Colon (tissue), 2 donors: ENCODE results near the gene GLIS1.
"Not testable (repeated sequence)": the region's sequence is repeated elsewhere in the genome, so short reads cannot be mapped to it uniquely, and the experiment has no call there.

Source experiments
- FAIRE-seq: peaks from 2 replicates; lab custom pipeline; 2012; peaks lifted over from hg19 to GRCh38; lab: Jason Lieb, UNC
- donor health status: control.
- donor health status: control.

The GLIS1 gene

DNA sequence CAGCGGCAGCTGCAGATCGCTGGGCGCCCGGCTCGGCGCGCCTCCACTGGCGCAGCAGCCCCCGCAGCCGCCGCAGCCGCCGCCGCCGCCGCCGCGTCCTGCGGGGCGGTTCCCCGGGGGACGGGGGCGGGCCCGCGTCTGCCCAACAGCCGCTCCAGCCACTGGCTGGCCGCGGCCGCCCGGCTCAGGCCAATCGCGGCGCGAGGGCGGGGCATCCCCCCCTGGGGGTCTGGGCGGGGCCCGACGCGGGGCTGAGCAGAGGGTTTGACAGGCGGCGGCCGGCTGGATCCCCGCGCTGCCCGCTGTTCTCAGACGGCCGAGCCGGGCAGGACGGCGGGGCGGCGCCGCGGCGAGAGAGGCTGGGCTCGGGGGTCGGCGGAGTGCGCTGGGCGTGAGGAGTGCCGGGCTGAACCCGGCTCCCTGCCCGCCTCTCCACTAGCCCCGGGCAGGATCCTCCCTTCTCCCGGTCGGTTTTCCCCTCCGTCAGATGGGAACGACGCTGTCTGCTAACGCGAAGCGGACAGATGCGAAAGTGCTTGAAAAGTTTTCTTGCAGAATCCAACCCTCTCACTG is at the start of gene GLIS1:
TSS of gene GLIS1 (minus strand) at position 56 of the 573 bp plus-strand sequence. CDS start 1,100 bp downstream, outside the sequence.
- FAIRE-seq: no peak

GRCh38 chr1:53787655-53788054 is 48.7 kb upstream of the GLIS1 start:
- FAIRE-seq: no peak

DNA sequence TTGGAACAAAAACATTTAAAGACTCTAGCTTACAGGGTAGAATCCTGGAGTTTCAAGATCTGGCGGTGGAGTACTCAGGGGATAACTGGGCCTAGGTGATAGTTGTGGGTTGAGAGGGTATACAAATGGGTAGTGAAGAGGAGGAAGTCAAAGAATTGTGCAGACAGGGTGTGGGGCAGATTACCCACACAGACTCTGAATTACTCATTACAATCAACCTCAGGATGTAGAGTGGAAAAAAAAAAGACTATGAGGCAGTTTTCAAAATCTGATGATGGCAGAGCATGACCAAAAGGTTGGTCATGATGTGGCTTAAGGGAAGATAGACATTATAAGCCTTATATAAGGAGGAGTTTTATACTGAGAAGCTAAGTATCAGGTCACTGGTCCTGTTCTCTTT is 44.1 kb upstream of the GLIS1 start:
- FAIRE-seq: no peak

- FAIRE-seq: no peak
These were observed 42.7 kb upstream of the GLIS1 start for GRCh38 chr1:53781654-53782053.

DNA sequence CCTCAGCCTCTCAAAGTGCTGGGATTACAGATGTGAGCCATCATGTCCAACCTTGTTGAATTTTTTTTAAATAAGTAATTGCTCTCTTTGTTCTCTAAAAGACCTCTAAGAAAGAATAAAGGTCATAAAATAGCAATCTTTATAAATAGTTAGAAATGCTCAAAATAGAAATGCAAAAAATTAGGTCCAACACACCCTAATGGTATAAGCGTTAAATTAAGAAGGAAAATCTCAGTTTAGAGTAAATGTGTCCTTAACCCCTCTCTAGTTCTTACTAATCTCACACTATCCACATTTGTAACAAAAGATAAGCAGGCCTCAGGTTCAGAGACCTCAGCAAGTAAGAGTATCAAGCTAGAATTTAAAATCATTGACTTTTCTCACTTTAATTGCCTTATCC is 38.3 kb upstream of the GLIS1 start:
- no peak for FAIRE-seq

- FAIRE-seq: no peak
These were observed 32.7 kb upstream of the GLIS1 start for GRCh38 chr1:53771648-53772047.

DNA sequence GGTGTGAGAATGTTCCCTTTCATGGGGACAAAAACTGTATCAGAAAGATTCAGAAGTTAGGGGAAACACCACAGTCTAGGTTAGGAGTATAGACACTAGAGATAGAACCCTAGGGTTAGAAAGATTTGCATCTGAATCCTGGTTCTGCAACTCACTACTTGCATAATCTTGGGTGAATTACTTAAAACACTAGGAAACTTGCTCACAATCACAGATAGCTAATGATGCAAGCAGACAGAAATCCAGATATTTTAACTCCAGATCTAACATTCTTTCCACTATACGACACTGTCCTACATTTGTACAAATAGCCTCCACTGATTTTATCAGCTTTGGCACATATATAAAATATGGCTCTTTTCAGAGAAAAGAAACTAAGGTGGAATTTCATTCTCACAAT is 30.8 kb upstream of the GLIS1 start:
- FAIRE-seq: no peak

GRCh38 chr1:53769184-53769583 is 30.2 kb upstream of the GLIS1 start:
- FAIRE-seq: no peak

DNA sequence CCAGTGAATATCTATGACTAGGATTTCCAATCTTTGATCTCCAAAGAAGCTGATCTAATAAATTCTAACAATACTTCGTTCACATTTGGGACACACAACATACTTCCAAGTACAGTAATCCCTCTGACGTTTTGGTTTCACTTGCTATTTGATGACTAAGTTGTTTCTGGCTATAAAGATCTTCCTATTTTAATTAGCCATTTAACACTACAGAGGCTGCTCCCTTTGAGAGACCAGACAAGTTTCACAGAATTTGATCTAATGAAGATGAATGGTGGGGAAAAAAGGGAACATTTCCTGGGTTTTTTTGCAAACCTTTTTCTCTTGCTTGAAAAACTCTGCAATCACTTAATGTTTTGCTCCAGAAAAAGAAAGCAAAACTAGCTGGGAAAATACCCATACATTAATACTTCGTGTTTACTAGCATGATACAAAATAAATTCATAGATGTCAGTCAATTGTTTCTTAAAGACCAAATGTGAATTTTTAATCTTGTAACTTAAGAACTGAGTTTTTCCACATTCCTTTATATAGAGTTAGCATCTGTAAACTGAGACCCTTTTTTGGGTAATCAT is 28.0 kb upstream of the GLIS1 start:
- FAIRE-seq: no peak

GRCh38 chr1:53766194-53766742 is 27.3 kb upstream of the GLIS1 start:
- no peak for FAIRE-seq

DNA sequence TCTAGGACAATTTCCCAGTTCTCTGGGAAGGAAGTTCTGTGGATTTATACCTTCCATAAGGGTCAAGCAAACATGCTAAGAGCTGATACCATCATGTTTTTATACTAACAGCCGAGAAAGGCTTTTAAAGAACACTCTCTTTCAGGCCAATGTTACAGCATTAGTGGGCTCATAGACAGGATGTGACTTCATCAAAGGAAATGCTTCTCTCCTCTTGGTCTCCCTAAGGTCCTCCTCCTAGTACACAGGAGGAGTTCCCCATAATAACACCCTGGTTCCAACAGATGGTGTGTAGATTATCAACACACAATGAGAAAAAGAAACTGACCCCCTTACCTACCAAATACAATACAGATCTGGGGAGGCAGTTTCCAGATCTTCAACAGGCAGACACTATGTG is 26.7 kb upstream of the GLIS1 start:
- FAIRE-seq: no peak

GRCh38 chr1:53763911-53764310 is 24.9 kb upstream of the GLIS1 start:
- no peak for FAIRE-seq

DNA sequence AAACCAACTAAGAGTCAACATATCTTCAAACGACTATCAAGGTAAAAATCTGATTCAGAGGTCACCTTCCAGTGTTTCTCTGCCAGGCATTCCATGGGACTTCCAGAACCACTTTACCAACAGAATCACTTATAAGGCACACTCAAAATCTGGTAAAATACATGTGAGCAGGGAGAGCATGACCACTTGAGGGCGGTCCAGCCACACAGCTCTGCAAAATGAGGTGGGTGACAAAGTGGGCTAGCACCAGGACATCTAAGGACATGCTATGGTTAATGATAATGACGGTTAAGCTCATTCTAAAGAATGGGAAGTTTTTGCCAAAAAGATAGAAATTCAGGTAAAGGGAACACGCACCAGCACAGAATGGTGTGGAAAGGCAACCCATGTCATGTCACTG is 24.5 kb upstream of the GLIS1 start:
- no peak for FAIRE-seq

- FAIRE-seq: not testable (repeated sequence)
These were observed 21.5 kb upstream of the GLIS1 start for GRCh38 chr1:53760497-53760896.

GRCh38 chr1:53755874-53756273 is 16.9 kb upstream of the GLIS1 start:
- no peak for FAIRE-seq

GRCh38 chr1:53754484-53755312 is 15.7 kb upstream of the GLIS1 start:
- FAIRE-seq: no peak

GRCh38 chr1:53752281-53752680 is 13.3 kb upstream of the GLIS1 start:
- no peak for FAIRE-seq

DNA sequence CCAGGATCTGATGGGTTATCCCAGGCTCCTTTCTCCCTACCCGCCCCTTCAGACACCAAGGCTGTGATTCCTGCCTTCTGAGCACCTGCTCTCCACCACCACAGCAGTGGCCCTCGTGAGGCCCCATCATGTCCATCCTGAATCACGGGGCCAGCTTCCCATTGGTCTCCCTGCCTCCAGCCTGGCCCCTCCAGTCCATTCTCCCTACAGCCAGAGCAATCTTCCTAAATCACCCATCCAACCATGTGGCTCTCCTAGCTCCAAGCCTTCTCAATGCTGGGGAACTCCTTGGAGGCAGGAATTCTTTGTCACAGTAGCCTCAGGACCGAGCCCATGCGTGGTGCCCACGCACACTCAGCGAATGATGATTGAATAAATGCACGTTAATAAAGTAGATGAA is 8.9 kb upstream of the GLIS1 start:
- FAIRE-seq: no peak

- FAIRE-seq: no peak
These were observed 1.7 kb upstream of the GLIS1 start for GRCh38 chr1:53740621-53741105.

GRCh38 chr1:53738205-53739108 is 507 bp downstream of the GLIS1 start:
- no peak for FAIRE-seq

GRCh38 chr1:53737648-53738204 is 1.2 kb downstream of the GLIS1 start:
- no peak for FAIRE-seq

GRCh38 chr1:53736290-53736689 is 2.7 kb downstream of the GLIS1 start:
- FAIRE-seq: no peak
